PC-9 (cell line): ENCODE measurements around the gene NDUFA7. TPM values are rescaled to one million over a fixed set of nuclear protein-coding genes. Genes with fewer than 3 reads are reported as not detected.

Experiments used
- BruUV-seq: library from RNA; stranded (reverse); fragments of 400-500 nt; replicated peaks from 2 replicates; lab custom pipeline; 2021; lab: Mats Ljungman, UMichigan
- CTCF ChIA-PET: fragments of 300-600 bp; sonication (Branson Sonifier 250); formaldehyde crosslinking; loops from one replicate; lab custom pipeline; 2022; ENCODE audit warnings: antibody characterized with exemption; lab: Charles Lee
- POLR2A ChIA-PET: fragments of 300-600 bp; sonication (Branson Sonifier 250); formaldehyde crosslinking; loops from one replicate; lab custom pipeline; 2022; ENCODE audit warnings: antibody characterized with exemption; ENCODE audit not compliant: unreplicated experiment; lab: Charles Lee
- DNase-seq, 2 experiments: peaks; one replicate each; pipeline versions ENCODE4 v3.0.0 to v3.0.0-alpha.2; 2015 to 2022; ENCODE audit warnings: mixed read lengths in 1 of 2
- H2AFZ ChIP-seq: fragments of 200-600 bp; sonication (generic); 2 replicates; pipeline ENCODE4 v1.8.1; 2017; ENCODE audit warnings: antibody characterized with exemption
- H3F3A ChIP-seq: fragments of 200-600 bp; sonication (generic); 2 replicates; pipeline ENCODE4 v1.8.1; 2017; ENCODE audit warnings: antibody characterized with exemption, mild to moderate bottlenecking, low read depth; ENCODE audit not compliant: insufficient read depth
- H3K27ac ChIP-seq: fragments of 200-600 bp; sonication (generic); 2 replicates; pipeline ENCODE4 v1.6.1; 2016; ENCODE audit warnings: mixed run types
- H3K27me3 ChIP-seq: fragments of 200-600 bp; sonication (generic); 2 replicates; pipeline ENCODE4 v1.6.1; 2016; ENCODE audit warnings: low read depth, mixed run types; ENCODE audit not compliant: insufficient read depth
- H3K36me3 ChIP-seq: fragments of 200-600 bp; sonication (generic); 2 replicates; pipeline ENCODE4 v1.6.1; 2016; ENCODE audit warnings: low read depth, mixed run types
- H3K4me1 ChIP-seq: fragments of 200-600 bp; sonication (generic); replicated peaks from 2 replicates; pipeline ENCODE4 v1.6.1; 2016; ENCODE audit warnings: mixed run types; ENCODE audit not compliant: insufficient read depth
- H3K4me2 ChIP-seq: fragments of 200-600 bp; sonication (generic); 2 replicates; pipeline ENCODE4 v1.6.1; 2017; ENCODE audit warnings: mixed run types
- H3K4me3 ChIP-seq: fragments of 200-600 bp; sonication (generic); 2 replicates; pipeline ENCODE4 v1.6.1; 2016; ENCODE audit warnings: mixed run types
- H3K79me2 ChIP-seq: fragments of 200-600 bp; sonication (generic); 2 replicates; pipeline ENCODE4 v1.6.1; 2017; ENCODE audit warnings: low read depth, mixed run types
- H3K9me2 ChIP-seq: fragments of 200-600 bp; sonication (generic); 2 replicates; pipeline ENCODE4 v1.8.1; 2017; ENCODE audit warnings: mild to moderate bottlenecking; ENCODE audit not compliant: insufficient read depth
- H3K9me3 ChIP-seq: fragments of 200-600 bp; sonication (generic); 2 replicates; pipeline ENCODE4 v1.8.1; 2016; ENCODE audit warnings: low read depth; ENCODE audit not compliant: insufficient read depth
- H4K20me1 ChIP-seq: fragments of 200-600 bp; sonication (generic); 2 replicates; pipeline ENCODE4 v1.8.1; 2017; ENCODE audit not compliant: insufficient read depth
- CTCF ChIP-seq: fragments of 200-600 bp; sonication (generic); conservative IDR thresholded peaks from 2 replicates; pipeline ENCODE4 v1.6.1; 2017; ENCODE audit warnings: mixed run types, antibody characterized with exemption, mild to moderate bottlenecking, moderate library complexity
- EZH2 ChIP-seq: fragments of 200-600 bp; sonication (generic); IDR thresholded peaks from 2 replicates; pipeline ENCODE4 v1.8.0; 2017; ENCODE audit warnings: antibody characterized with exemption, low read depth
- intact Hi-C: fragments of 100-400 bp; cut with micrococcal nuclease; formaldehyde crosslinking; loops from one replicate; pipeline ENCODE4 v1.10.0; 2022; ENCODE audit not compliant: unreplicated experiment
- total RNA-seq: library from RNA; stranded (reverse); gene quantifications from 2 replicates; pipeline ENCODE4 v1.2.3, GENCODE V29; 2021

Gene NDUFA7
- total RNA-seq, 1 experiment from 2014 or later: 61.7 TPM

- CTCF ChIA-PET: no interaction called here
- H3K27me3 ChIP-seq: no peaks in the 10 kb centered on the region
- intact Hi-C loops: no loop called here
These were observed 59.3 kb downstream of the NDUFA7 start for GRCh38 chr19:8261881-8262280.

DNA sequence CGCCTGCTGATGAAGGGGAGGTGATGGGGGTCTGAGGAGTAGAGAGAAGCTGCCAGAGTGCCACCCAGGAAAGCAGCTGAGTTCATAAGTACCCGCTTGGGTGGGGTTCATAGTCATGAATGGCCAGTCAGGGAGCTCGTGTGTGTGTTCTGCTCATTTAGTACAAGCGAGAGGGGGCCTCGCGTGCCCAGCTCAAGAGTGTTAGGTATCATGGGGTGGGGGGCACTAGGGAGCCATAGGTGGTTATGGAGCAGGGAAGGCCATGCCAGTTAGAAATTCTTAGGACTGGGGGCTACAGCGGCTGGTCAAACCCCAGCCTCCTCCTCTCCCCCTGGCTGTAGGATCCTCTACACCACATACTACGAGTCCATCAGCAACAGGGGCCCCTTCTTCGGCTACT lies 59.8 kb downstream of the NDUFA7 start:
- H3K36me3 ChIP-seq: no peaks in the 10 kb centered on the region
- no peaks in the 10 kb centered on the region for H3K9me3 ChIP-seq
- no peaks in the 10 kb centered on the region; the same call in 1 of the 2 replicates for H3F3A ChIP-seq
- DNase-seq: no peak
- no peaks in the 10 kb centered on the region for H3K4me1 ChIP-seq
- TF ChIP-seq EZH2: no peak
- TF ChIP-seq CTCF: no peak
- H3K4me3 ChIP-seq: no peak overlapping the region
- BruUV-seq: no TSS peak
- POLR2A ChIA-PET: interaction anchor here (0.6 kb wide), 1 partner anchor 308 kb away, joined by 4 read pairs; no protein-coding TSS in a partner anchor
- intact Hi-C loops: no loop called here
- no peak overlapping the region for H3K4me2 ChIP-seq
- no peak overlapping the region for H2AFZ ChIP-seq
- no peak overlapping the region for H3K27ac ChIP-seq
- H3K79me2 ChIP-seq: no peaks in the 10 kb centered on the region
- no peaks in the 10 kb centered on the region for H3K27me3 ChIP-seq
- no peaks in the 10 kb centered on the region for H3K9me2 ChIP-seq
- CTCF ChIA-PET: no interaction called here
- H4K20me1 ChIP-seq: no peaks in the 10 kb centered on the region

More at GRCh38 chr19:8261881-8262280, 59.3 kb downstream of the NDUFA7 start:
- Histone ChIP-seq H4K20me1 (no peaks in the 10 kb centered on the region), H3K79me2 (no peaks in the 10 kb centered on the region), H3F3A (no peaks in the 10 kb centered on the region; the same call in 1 of the 2 replicates), H3K9me2 (no peaks in the 10 kb centered on the region), H3K9me3 (no peaks in the 10 kb centered on the region), H2AFZ (no peak overlapping the region), H3K4me2 (no peak overlapping the region), H3K4me3 (no peak overlapping the region), H3K27ac (no peak overlapping the region), H3K36me3 (no peaks in the 10 kb centered on the region), H3K4me1 (no peaks in the 10 kb centered on the region)
- DNase-seq: peak in 1 of 2 experiments; percentile 26
- POLR2A ChIA-PET: interaction anchor here (0.6 kb wide), 1 partner anchor 307 kb away, joined by 4 read pairs; no protein-coding TSS in a partner anchor
- no TSS peak for BruUV-seq
- no peak for TF ChIP-seq EZH2
- no peak for TF ChIP-seq CTCF

Other genes with a start within 250 kb of the NDUFA7 start
- 0.05 TPM in 1 of 2 replicates, not detected in the other for gene FBN3, start 171.8 kb downstream of the NDUFA7 start, total RNA-seq
- gene CERS4, start 112.0 kb downstream of the NDUFA7 start, total RNA-seq: 7.2 and 8.4 TPM in 2 replicates
- gene CD320, start 13.0 kb downstream of the NDUFA7 start, total RNA-seq: 42.9 and 52.8 TPM in 2 replicates
- 1,283 and 1,512 TPM in 2 replicates for gene RPS28, start 121 bp upstream of the NDUFA7 start, total RNA-seq
- gene KANK3, start 21.9 kb upstream of the NDUFA7 start, total RNA-seq: 0.37 and 1.6 TPM in 2 replicates
- 0.30 TPM in 1 of 2 replicates, not detected in the other for gene ANGPTL4, start 42.8 kb upstream of the NDUFA7 start, total RNA-seq
- 119 and 126 TPM in 2 replicates for gene RAB11B, start 69.0 kb upstream of the NDUFA7 start, total RNA-seq
- gene MARCHF2, start 91.9 kb upstream of the NDUFA7 start, total RNA-seq: 16.6 and 25.2 TPM in 2 replicates
- 220 and 239 TPM in 2 replicates for gene HNRNPM, start 123.6 kb upstream of the NDUFA7 start, total RNA-seq
- 0.85 and 0.90 TPM in 2 replicates for gene PRAM1, start 181.3 kb upstream of the NDUFA7 start, total RNA-seq
- 22.1 and 22.4 TPM in 2 replicates for gene ZNF414, start 192.8 kb upstream of the NDUFA7 start, total RNA-seq